Measurements from ENCODE around the gene GDI1.
"Not testable (repeated sequence)": the region's sequence is repeated elsewhere in the genome, so short reads cannot be mapped to it uniquely, and the experiment has no call there.

Gene GDI1

DNA sequence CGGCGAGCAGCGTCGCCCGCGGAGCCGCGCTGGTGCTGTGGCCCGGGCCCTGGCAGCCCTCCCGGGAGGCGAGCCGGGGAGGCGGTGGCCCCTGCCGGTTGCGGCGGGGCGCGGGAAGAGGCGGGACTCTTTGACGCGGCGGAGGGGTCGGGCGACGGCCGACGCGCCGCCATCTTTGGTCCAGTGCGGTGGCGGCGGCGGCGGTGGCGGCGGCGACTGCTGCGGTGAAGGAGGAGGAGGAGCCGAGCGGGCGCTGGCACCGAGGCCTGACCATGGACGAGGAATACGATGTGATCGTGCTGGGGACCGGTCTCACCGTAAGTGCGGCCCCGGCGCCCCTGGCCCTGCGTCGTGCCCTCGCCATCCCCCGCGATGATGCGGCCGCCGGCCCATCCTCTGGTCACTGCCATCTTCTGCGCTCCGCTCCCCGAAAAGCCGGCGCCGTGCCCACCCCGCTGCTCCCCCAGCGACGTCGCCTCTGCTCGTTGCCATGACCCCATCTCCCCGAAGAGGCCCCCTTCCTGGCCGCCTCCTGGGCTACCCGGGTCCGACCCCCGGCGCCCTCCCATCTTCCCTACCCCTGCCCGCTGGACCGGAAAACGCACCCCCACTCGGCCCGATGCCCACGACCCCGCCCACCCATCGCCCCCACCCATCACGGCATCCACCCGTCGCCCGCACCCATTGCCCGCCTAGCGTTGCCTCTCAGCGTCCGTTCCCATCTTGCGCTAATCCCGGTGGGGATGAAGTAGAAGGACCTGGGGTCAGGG lies at the start of gene GDI1:
Gene GDI1 (plus strand): TSS at position 172 of the 770 bp plus-strand sequence. CDS start 101 bp downstream, at position 273.
- no peak for DNase-seq (ENCODE audit: extremely low read depth, low read depth)
- TF ChIP-seq, protein P1, sequence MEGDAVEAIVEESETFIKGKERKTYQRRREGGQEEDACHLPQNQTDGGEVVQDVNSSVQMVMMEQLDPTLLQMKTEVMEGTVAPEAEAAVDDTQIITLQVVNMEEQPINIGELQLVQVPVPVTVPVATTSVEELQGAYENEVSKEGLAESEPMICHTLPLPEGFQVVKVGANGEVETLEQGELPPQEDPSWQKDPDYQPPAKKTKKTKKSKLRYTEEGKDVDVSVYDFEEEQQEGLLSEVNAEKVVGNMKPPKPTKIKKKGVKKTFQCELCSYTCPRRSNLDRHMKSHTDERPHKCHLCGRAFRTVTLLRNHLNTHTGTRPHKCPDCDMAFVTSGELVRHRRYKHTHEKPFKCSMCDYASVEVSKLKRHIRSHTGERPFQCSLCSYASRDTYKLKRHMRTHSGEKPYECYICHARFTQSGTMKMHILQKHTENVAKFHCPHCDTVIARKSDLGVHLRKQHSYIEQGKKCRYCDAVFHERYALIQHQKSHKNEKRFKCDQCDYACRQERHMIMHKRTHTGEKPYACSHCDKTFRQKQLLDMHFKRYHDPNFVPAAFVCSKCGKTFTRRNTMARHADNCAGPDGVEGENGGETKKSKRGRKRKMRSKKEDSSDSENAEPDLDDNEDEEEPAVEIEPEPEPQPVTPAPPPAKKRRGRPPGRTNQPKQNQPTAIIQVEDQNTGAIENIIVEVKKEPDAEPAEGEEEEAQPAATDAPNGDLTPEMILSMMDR (IDR thresholded peaks at IDR 0.05; ENCODE audit: low read depth, low read length), result no peak

- DNase-seq (ENCODE audit: extremely low read depth, low read depth), result not testable (repeated sequence)
Measured at GRCh38 chrX:154388094-154388493, 48.9 kb upstream of the GDI1 start.

- DNase-seq (ENCODE audit: extremely low read depth, low read depth), result not testable (repeated sequence)
Measured at GRCh38 chrX:154388649-154389048, 48.3 kb upstream of the GDI1 start.

- not testable (repeated sequence) for DNase-seq (ENCODE audit: extremely low read depth, low read depth)
Measured at GRCh38 chrX:154389812-154390747, 46.9 kb upstream of the GDI1 start.

- not testable (repeated sequence) for DNase-seq (ENCODE audit: extremely low read depth, low read depth)
Measured at GRCh38 chrX:154396363-154396762, 40.6 kb upstream of the GDI1 start.

DNA sequence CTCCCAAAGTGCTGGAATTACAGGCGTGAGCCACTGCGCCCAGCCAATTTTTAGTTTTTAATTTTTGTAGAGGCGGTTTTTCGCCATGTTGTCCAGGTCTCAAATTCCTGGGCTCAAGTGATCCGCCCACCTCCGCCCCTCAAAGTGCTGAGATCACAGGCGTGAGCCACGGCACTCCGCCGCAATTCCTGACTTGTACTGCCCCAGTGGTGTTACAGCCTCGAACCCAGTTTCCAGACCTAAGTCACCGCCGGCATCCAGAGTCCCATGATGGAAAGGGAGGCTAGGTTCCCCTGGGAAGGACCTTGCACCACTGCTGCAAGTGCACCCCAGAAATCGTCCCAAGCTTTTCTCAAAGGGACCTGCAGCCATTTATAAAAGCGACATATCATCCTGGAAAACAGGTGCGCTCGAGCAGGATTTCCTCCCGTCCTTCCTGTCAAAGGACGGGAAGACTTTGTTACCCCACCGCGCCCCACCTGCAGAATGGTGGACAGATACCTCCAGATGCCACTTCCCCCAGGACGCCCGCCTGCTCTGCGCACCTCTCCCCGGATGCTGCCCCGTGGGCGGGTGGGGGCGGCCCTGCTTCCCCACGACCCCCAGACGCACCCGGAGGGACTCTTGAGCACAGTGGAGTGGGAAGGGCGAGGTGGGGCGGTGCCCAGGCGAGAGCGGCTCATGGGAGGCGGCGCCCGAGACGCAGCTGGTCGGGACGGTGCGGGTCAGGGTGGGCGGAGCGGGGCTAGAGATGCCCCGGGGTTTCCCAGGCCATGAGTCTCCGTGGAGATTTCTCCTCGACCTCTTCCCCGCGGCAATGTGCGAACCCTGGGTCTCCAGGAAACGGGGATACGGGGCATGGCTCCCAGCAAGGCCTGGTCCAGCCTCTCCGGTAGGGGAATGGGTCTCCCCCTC lies 39.7 kb upstream of the GDI1 start:
- DNase-seq (ENCODE audit: extremely low read depth, low read depth), result no peak
- TF ChIP-seq, protein P1 (IDR thresholded peaks at IDR 0.05; ENCODE audit: low read depth, low read length), result no peak

- peak; percentile 94 for DNase-seq (ENCODE audit: extremely low read depth, low read depth)
- TF ChIP-seq, protein P1 (IDR thresholded peaks at IDR 0.05; ENCODE audit: low read depth, low read length), result no peak
Measured at GRCh38 chrX:154397888-154398667, 38.9 kb upstream of the GDI1 start, which contains the start of gene RPL10. TSS of gene RPL10 (plus strand) at chrX:154398377. CDS start at chrX:154398520, 143 bp downstream.

- peak; percentile 53 for DNase-seq (ENCODE audit: extremely low read depth, low read depth)
Measured at GRCh38 chrX:154398668-154399526, 38.1 kb upstream of the GDI1 start.

More at GRCh38 chrX:154398668-154399526, 38.1 kb upstream of the GDI1 start:
- TF ChIP-seq, protein P1 (IDR thresholded peaks at IDR 0.05; ENCODE audit: low read depth, low read length), result peak; percentile 59

Measured in AG09319 (cell line).